ENCODE results near the gene NDUFA5.

Gene NDUFA5

DNA sequence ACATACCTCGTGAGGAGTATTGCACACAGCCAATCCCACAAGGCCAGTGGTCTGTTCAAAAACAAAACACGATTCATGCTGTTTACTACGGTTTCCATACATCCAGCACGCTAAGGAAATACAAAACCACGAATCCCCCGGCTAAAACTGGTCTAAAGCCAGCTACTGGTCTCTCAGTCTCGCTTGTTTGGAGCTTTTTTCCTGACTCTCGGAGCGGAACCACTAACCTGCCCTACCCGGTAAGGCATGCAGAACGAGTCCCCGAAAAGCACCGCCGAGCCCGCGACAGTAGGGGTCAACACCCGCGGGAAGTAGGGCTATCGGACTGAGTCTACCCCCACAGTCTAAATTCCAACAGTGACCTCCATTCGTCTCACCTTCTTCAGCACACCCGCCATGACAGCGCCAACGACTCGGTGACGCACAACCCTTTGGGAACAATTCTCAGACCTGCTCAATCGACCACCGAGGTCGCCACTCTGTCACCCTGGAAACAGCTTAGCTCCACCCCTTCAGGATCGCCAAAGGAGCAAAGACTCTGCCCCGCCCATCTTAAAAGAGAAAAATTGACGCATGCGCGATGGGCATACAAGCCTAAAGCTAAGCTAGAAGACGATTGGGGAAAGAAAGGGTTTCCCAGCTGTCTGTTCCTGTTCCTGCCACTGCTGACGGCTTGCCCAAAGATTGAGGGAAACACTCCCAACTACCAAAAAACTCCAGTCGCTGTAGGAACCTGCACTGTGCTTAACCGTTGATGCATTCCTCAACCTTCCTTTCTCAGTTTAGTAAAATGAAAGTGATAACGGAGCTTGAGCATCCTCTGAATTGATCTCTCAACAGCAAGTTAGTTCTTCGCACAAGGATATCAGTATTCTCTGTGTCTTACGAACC is at the start of gene NDUFA5:
Gene NDUFA5, minus strand, starts transcription at position 421 of the 891 bp plus-strand sequence. Its CDS starts 23 bp downstream, at position 398.
- peak; percentile 91 for DNase-seq

DNA sequence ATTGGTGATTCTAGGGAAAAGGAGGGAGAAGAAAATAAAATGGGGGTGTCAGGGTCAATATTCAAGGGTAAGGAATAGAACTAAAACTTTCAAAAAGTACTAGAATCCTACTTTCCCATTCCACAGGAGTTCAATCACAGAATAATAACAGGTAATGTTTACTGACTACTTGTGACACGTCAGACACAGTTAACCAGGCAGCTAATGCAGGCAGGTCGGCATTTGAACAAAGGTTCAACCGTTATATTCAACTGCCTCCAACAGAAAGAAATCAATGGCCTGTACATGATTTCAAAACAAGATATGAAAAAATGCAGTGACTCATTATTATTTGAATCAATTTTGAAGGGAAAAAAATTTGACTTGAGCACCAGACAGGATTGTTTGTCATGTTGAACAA is 47.1 kb upstream of the NDUFA5 start:
- DNase-seq: no peak

GRCh38 chr7:123602648-123603047 is 45.0 kb upstream of the NDUFA5 start:
- no peak for DNase-seq

DNA sequence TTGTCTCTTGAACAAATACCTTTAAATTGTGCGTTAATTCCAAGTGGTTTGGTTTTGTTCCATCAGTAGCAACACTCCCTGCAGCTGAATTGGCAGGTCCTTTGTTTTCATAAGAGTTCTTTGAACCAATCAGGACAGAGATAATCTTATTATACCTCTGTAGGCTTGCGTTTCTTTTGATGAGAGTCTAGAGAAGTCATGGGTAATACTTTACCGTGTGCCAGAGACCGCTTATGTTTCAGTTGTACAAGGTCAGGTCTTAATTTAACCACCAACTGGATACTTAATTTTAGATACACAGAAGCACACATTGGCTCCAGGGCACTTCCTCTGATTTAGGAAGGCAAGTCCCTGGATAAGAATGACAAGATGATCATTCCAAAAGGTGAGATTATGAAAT is 43.9 kb upstream of the NDUFA5 start, which contains the start of gene ASB15:
Gene ASB15, plus strand, starts transcription at position 292 of the 400 bp plus-strand sequence. CDS start 12,682 bp downstream, outside the sequence.
- DNase-seq: no peak

DNA sequence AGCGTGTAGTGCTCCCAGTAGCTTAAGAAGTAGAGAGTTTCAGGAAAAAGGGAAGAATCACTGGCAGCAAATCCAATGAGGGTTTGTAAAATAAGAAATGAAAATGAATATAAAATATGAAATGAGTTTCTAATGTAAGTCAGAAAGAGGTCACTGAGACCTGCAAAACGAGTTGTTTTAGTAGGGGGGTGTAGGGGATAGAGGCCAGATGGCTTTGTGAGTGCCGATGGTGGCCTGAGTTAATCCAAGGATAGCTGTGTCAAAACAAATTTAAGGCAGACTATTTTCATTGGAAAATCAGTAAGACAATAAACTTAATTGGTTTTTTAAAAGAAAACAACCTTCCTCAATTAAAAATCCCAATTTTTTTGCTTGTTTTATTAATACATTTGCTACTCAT is 43.3 kb upstream of the NDUFA5 start:
- DNase-seq: no peak

GRCh38 chr7:123599766-123600165 is 42.1 kb upstream of the NDUFA5 start:
- no peak for DNase-seq

DNA sequence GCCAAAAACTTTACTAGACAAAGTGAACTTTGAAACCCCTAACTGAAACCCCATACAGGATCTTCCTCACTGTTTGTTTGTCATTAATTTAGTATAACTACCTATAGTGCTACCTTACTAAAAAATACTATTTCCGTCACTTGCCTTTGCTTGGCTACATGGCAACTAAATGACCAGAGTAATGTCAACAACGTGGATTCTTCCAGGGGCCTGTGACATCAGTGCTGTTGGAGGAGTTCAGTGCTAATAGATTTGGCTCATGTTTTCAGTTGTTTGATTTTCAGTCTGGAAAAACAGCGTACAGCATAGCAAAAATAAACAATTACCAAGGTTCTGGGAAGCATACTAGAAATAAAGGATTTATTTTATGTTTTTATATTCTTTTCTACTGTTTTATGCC is 41.0 kb upstream of the NDUFA5 start:
- DNase-seq: no peak

- no peak for DNase-seq
These were observed 37.2 kb upstream of the NDUFA5 start for GRCh38 chr7:123594813-123595241.

DNA sequence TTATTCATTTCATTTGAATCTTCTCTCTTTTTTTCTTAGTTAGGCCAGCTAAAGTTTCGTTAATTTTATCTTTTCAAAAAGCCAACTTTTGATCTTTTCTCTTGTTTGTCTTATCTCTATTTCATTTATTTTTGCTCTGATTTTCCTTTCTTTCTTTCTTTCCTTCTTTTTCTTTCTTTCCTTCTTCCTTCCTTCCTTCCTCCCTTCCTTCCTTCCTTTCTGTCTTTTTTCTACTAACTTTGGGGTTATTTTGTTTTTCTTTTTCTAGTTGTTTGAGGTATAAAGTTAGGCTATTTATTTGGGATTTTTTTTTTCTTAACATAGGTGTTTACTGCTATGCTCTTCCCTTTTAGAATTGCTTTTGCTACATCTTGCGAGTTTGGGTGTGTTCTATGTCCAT is 30.8 kb upstream of the NDUFA5 start:
- no peak for DNase-seq

- no peak for DNase-seq
These were observed 26.2 kb upstream of the NDUFA5 start for GRCh38 chr7:123583821-123584220.

- DNase-seq: no peak
These were observed 23.5 kb upstream of the NDUFA5 start for GRCh38 chr7:123581162-123581459.

DNA sequence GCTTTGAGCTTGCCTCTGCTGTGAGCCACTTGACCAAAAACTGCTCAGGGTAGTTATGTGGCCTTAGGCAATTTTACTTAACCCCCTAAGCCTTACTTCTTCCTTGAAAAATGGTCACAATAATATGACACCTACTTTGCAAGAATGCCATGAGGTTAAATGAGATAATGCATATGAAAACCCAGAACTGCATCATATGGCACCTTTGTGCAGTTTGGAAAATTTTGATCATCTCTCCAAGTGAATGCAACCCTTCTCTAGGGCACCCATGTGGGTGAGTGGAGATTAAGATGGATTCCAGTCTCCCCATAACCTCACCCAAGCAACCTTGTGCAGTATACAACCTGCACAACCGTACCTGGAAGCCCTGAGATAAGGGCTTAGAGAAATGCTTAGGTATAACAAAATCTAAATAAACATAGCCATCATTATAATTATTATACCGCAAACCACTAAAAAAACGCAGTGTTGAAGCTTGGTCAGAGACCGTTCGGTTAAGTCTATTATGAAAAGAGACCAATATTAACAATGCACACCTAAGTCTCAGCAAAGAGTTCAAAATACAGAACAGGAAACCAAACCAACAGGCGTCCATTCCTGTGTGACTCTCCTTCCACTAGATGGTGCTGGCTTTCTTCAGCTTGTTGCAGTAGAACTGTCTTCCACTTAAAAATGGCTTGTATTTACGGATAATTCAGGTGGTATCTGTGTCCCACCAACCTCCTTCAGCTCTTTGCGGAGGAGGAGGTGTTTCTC is 23.0 kb upstream of the NDUFA5 start:
- no peak for DNase-seq

DNA sequence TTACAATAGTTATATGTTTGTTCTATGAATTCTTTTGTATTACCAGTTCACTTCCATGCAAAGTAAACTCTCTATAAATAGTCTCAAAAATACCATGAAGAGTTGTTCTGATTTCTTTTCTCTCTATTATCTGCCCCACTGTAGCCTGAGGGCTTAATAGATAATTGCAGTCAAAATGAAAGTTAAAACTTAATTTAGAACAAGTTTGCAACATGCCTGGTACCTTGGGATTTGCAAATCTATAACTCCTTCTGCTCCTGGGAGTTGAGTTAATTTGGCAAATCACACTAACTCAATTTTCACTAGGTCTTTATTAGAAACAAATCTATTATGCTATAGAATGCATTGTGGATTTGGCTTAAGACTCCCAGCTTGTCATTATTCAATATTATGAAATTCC is 21.8 kb upstream of the NDUFA5 start:
- no peak for DNase-seq

DNA sequence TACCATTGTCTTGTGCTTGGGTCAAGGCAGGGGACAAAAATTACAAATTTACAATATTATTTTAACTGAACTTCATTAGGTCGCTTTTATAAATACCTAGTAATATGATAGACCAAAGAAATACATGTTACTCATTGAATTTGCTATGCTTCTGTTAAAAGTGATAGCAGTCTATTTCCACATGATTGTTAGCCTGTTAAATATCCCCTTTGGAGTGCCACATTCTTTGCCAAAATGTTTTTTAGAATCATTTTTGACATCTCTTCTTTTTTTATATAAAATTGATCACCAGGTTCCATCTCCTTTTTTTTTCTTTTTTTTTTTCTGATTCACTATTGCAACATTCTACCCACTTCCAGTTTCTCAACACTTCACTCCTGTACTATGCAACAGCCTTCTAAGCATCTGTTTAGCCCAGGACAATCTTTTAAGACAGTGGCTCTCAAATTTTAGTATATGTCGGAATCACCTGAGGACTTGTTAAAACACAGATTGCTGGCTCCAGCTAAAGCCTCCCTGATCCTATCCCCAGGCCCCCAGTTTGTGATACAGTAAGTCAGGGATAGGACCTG is 16.4 kb upstream of the NDUFA5 start:
- DNase-seq: no peak

GRCh38 chr7:123573341-123573740 is 15.7 kb upstream of the NDUFA5 start:
- DNase-seq: no peak

DNA sequence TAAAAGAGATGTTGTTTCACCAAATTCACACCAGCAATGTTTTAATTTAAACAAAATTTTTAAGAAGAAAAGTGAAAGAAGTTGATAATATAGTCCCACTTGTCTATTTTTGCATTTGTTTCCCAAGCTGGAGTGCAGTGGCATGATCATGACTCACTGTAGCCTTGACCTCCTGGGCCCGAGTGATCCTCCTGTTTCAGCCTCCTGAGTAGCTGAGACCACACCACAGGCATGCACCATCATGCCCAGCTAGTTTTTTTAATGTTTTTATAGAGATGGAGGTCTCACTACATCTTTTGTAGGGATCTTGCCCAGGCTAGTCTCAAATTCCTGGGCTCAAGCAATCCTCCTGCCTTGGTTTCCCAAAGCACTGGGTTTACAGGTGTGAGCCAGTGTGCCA is 14.1 kb upstream of the NDUFA5 start:
- no peak for DNase-seq

DNA sequence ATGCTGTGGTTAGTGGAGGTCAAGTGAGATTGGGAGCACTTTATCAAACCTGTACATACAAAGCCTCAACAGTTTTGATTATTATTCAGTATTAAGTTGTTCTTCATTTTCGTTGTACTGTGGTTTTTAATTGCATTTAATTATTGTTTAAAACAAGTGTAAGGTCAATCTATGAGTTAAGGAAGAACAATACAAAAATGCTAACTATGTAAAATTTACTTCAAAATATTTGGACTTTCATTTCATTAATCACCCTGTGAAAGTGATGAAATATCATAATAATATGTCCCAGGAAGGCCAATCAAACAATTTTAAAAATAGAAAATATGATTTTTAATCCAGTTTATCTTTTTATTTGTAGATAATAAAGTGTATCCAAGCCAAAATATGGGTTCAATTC is 13.6 kb upstream of the NDUFA5 start:
- DNase-seq: no peak

DNA sequence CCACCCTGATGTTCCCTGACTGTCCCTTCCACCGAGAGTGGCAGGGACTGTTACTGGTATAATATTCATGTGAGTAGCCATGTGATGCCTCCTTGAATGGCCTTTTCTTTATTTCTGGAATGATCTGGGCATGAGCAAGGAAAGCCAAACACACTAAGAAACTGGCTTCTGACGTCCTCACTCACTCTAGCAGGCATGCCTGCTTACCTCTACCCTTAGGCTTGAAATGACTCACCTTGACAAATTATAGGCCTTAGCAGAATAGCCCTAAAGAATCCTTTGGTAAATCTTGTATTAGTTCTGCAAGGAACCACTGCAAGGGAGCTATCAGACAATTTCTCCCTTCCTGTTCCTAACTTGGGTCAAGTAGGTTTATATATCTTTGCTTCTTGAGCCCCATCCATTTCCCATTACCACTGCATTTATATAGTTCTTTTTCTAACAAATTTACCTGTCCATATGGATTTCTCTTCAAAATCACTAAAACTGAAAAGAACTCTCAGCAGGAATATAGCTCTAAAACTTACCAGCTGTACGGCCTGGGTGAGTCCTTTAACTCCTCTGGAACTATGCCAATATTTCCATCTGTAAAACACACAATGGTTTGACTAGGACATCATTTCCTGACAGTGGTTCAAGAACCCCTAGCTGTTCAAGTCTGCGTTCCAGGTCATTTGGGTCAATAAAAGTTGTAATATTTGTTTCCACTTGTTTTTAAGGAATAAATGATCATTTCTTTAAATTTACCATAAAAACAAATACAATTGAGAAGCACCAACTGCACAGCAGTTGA is 13.0 kb upstream of the NDUFA5 start:
- no peak for DNase-seq

DNA sequence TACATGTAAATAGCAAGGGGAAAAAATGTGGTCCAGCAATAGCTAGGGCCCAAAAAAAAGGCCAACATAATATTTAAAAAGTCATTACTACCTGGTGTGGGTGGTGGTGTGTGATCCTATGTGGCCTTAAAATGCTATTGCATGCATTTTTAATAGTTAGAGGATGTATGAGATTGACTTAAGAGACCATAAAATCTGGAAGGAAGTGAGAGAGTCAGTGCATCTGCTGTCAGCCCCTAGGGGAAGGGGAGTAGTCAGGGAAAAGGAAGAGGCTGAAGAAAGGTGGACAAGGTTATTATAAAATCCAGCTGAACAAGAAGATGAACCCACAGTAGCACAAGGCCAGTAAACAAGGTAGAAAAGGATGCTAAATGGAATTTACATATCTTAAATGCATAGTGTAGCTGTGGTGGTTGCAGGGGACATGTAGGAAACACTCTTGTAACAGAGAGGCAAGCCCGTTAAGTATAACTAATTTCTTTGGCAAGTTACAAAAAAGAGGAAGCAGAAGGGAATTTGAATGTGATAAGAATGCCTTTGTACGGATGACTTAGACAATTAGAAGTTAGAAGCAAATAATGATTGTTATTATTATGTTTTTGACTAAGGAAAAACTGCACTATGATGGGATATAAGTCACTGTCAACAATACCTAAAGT is 11.9 kb upstream of the NDUFA5 start:
- no peak for DNase-seq

GRCh38 chr7:123562121-123562520 is 4.5 kb upstream of the NDUFA5 start:
- no peak for DNase-seq

DNA sequence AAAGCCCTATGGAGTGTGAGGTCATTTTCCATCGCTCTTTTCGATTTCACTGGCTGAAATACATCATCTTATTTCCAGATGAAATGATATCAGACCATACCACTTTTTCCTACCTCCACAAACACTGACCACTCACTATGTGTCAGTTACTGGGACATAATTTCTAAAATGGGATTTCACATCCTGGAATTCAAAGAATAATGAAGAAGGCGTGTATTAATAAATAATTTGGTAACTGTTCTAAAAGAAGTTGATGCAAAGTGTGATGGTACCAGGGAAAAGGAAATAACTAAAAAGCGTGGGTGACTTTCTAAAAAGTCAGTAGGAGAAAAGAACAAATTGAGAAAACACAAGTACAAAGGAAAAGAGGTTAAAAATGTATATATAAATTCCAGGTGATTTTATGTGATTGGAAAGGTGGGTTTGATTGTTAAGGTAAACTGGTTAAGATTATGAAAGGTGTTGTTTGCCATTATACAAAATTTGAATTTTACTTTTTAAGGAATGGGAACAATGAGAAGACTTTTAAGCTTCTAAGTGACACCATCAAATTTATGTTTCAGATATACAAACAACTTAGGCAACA is 764 bp upstream of the NDUFA5 start:
- DNase-seq: no peak

DNA sequence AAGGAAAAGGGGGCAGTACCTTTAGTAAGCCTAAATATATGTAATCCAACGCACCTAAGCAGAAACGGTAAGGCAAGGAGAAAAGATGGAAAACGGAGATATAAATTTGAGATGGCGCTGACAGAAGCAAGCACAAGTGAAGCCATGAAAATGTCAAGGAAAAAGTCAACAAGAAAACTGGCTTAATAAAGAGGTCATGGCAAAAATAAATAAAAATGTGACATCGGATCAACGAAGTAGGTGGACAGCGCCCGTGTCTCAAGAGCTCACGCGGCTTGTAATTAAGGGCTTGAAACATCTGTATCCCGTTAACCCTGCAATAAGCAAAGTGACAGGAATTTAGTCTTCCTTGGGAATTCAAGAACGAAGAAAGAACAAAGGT is 611 bp downstream of the NDUFA5 start:
- DNase-seq: no peak

Measured in stimulated activated CD4-positive, alpha-beta T cell treated with anti-CD3 and anti-CD28 coated beads, Interleukin-4, amount 100 ng/mL, for 1 hour (primary cell).